Measurements from ENCODE around the gene PDS5A.
"Not testable (repeated sequence)": the region's sequence is repeated elsewhere in the genome, so short reads cannot be mapped to it uniquely, and the experiment has no call there.

Gene PDS5A

GRCh38 chr4:39822662-39823061 is 155.0 kb downstream of the PDS5A start:
- Histone ChIP-seq H3K4me1 (ENCODE audit: control insufficient read depth, insufficient read depth, low read length) (peaks cover 36% of the 10 kb centered on the region), H3K9ac (ENCODE audit: low read length) (no peak overlapping the region), H3K36me3 (ENCODE audit: control insufficient read depth, insufficient read depth, low read length, severe bottlenecking) (peaks cover 19% of the 10 kb centered on the region), H3K9me3 (ENCODE audit: control insufficient read depth, low read length) (no peaks in the 10 kb centered on the region), H3K27me3 (replicated peaks; ENCODE audit: control insufficient read depth, insufficient read depth, low read length) (no peaks in the 10 kb centered on the region), H3K4me3 (ENCODE audit: low read length) (no peak overlapping the region)
- DNase-seq (ENCODE audit: low read depth), result no peak

GRCh38 chr4:39821951-39822350 is 155.8 kb downstream of the PDS5A start:
- Histone ChIP-seq H3K4me1 (ENCODE audit: control insufficient read depth, insufficient read depth, low read length) (peaks cover 36% of the 10 kb centered on the region), H3K4me3 (ENCODE audit: low read length) (no peak overlapping the region), H3K9me3 (ENCODE audit: control insufficient read depth, low read length) (no peaks in the 10 kb centered on the region), H3K27me3 (replicated peaks; ENCODE audit: control insufficient read depth, insufficient read depth, low read length) (no peaks in the 10 kb centered on the region), H3K9ac (ENCODE audit: low read length) (no peak overlapping the region), H3K36me3 (ENCODE audit: control insufficient read depth, insufficient read depth, low read length, severe bottlenecking) (peaks cover 12% of the 10 kb centered on the region)
- no peak for DNase-seq (ENCODE audit: low read depth)

- Histone ChIP-seq H3K9ac (ENCODE audit: low read length) (no peak overlapping the region), H3K36me3 (ENCODE audit: control insufficient read depth, insufficient read depth, low read length, severe bottlenecking) (peaks cover 11% of the 10 kb centered on the region), H3K27me3 (replicated peaks; ENCODE audit: control insufficient read depth, insufficient read depth, low read length) (no peaks in the 10 kb centered on the region), H3K4me1 (ENCODE audit: control insufficient read depth, insufficient read depth, low read length) (peaks cover 25% of the 10 kb centered on the region), H3K4me3 (ENCODE audit: low read length) (no peak overlapping the region), H3K9me3 (ENCODE audit: control insufficient read depth, low read length) (no peaks in the 10 kb centered on the region)
- no peak for DNase-seq (ENCODE audit: low read depth)
Measured at GRCh38 chr4:39820186-39820585, 157.5 kb downstream of the PDS5A start.

- peaks cover 14% of the 10 kb centered on the region for H3K4me1 ChIP-seq (ENCODE audit: control insufficient read depth, insufficient read depth, low read length)
- H3K9me3 ChIP-seq (ENCODE audit: control insufficient read depth, low read length), result no peaks in the 10 kb centered on the region
Measured at GRCh38 chr4:39818646-39819045, 159.1 kb downstream of the PDS5A start.

GRCh38 chr4:39814403-39815185 is 163.1 kb downstream of the PDS5A start:
- no peak for DNase-seq (ENCODE audit: low read depth)
- Histone ChIP-seq H3K4me1 (ENCODE audit: control insufficient read depth, insufficient read depth, low read length) (no peaks in the 10 kb centered on the region), H3K4me3 (ENCODE audit: low read length) (no peak overlapping the region), H3K36me3 (ENCODE audit: control insufficient read depth, insufficient read depth, low read length, severe bottlenecking) (no peaks in the 10 kb centered on the region), H3K9ac (ENCODE audit: low read length) (no peak overlapping the region), H3K9me3 (ENCODE audit: control insufficient read depth, low read length) (no peaks in the 10 kb centered on the region), H3K27me3 (replicated peaks; ENCODE audit: control insufficient read depth, insufficient read depth, low read length) (no peaks in the 10 kb centered on the region)

More at GRCh38 chr4:39818646-39819045, 159.1 kb downstream of the PDS5A start:
- Histone ChIP-seq H3K4me3 (ENCODE audit: low read length) (no peak overlapping the region), H3K36me3 (ENCODE audit: control insufficient read depth, insufficient read depth, low read length, severe bottlenecking) (no peaks in the 10 kb centered on the region), H3K27me3 (replicated peaks; ENCODE audit: control insufficient read depth, insufficient read depth, low read length) (no peaks in the 10 kb centered on the region), H3K9ac (ENCODE audit: low read length) (no peak overlapping the region)
- DNase-seq (ENCODE audit: low read depth), result no peak

GRCh38 chr4:39813761-39814160 is 163.9 kb downstream of the PDS5A start:
- H3K4me1 ChIP-seq (ENCODE audit: control insufficient read depth, insufficient read depth, low read length); H3K9ac ChIP-seq (ENCODE audit: low read length); H3K36me3 ChIP-seq (ENCODE audit: control insufficient read depth, insufficient read depth, low read length, severe bottlenecking); H3K9me3 ChIP-seq (ENCODE audit: control insufficient read depth, low read length); H3K4me3 ChIP-seq (ENCODE audit: low read length); H3K27me3 ChIP-seq (replicated peaks; ENCODE audit: control insufficient read depth, insufficient read depth, low read length); DNase-seq (ENCODE audit: low read depth): not testable (repeated sequence)

- H3K4me1 ChIP-seq (ENCODE audit: control insufficient read depth, insufficient read depth, low read length); H3K9me3 ChIP-seq (ENCODE audit: control insufficient read depth, low read length); H3K9ac ChIP-seq (ENCODE audit: low read length); H3K36me3 ChIP-seq (ENCODE audit: control insufficient read depth, insufficient read depth, low read length, severe bottlenecking); H3K4me3 ChIP-seq (ENCODE audit: low read length); H3K27me3 ChIP-seq (replicated peaks; ENCODE audit: control insufficient read depth, insufficient read depth, low read length); DNase-seq (ENCODE audit: low read depth): not testable (repeated sequence)
Measured at GRCh38 chr4:39813033-39813432, 164.7 kb downstream of the PDS5A start.

- no peaks in the 10 kb centered on the region for H3K9me3 ChIP-seq (ENCODE audit: control insufficient read depth, low read length)
- H3K4me1 ChIP-seq (ENCODE audit: control insufficient read depth, insufficient read depth, low read length), result no peaks in the 10 kb centered on the region
- no peak overlapping the region for H3K9ac ChIP-seq (ENCODE audit: low read length)
- H3K27me3 ChIP-seq (replicated peaks; ENCODE audit: control insufficient read depth, insufficient read depth, low read length), result no peaks in the 10 kb centered on the region
- no peak overlapping the region for H3K4me3 ChIP-seq (ENCODE audit: low read length)
- DNase-seq (ENCODE audit: low read depth), result no peak
- no peaks in the 10 kb centered on the region for H3K36me3 ChIP-seq (ENCODE audit: control insufficient read depth, insufficient read depth, low read length, severe bottlenecking)
Measured at GRCh38 chr4:39812500-39812899, 165.2 kb downstream of the PDS5A start.

- no peak for DNase-seq (ENCODE audit: low read depth)
- Histone ChIP-seq H3K4me1 (ENCODE audit: control insufficient read depth, insufficient read depth, low read length) (no peaks in the 10 kb centered on the region), H3K27me3 (replicated peaks; ENCODE audit: control insufficient read depth, insufficient read depth, low read length) (no peaks in the 10 kb centered on the region), H3K9me3 (ENCODE audit: control insufficient read depth, low read length) (no peaks in the 10 kb centered on the region), H3K36me3 (ENCODE audit: control insufficient read depth, insufficient read depth, low read length, severe bottlenecking) (no peaks in the 10 kb centered on the region), H3K9ac (ENCODE audit: low read length) (no peak overlapping the region), H3K4me3 (ENCODE audit: low read length) (no peak overlapping the region)
Measured at GRCh38 chr4:39808231-39808749, 169.4 kb downstream of the PDS5A start.

- Histone ChIP-seq H3K27me3 (replicated peaks; ENCODE audit: control insufficient read depth, insufficient read depth, low read length) (no peaks in the 10 kb centered on the region), H3K9me3 (ENCODE audit: control insufficient read depth, low read length) (no peaks in the 10 kb centered on the region), H3K4me1 (ENCODE audit: control insufficient read depth, insufficient read depth, low read length) (no peaks in the 10 kb centered on the region), H3K4me3 (ENCODE audit: low read length) (no peak overlapping the region), H3K36me3 (ENCODE audit: control insufficient read depth, insufficient read depth, low read length, severe bottlenecking) (no peaks in the 10 kb centered on the region), H3K9ac (ENCODE audit: low read length) (no peak overlapping the region)
- no peak for DNase-seq (ENCODE audit: low read depth)
Measured at GRCh38 chr4:39802005-39802404, 175.7 kb downstream of the PDS5A start.

- H3K27me3 ChIP-seq (replicated peaks; ENCODE audit: control insufficient read depth, insufficient read depth, low read length); H3K4me1 ChIP-seq (ENCODE audit: control insufficient read depth, insufficient read depth, low read length); H3K36me3 ChIP-seq (ENCODE audit: control insufficient read depth, insufficient read depth, low read length, severe bottlenecking); H3K9ac ChIP-seq (ENCODE audit: low read length); H3K4me3 ChIP-seq (ENCODE audit: low read length); H3K9me3 ChIP-seq (ENCODE audit: control insufficient read depth, low read length); DNase-seq (ENCODE audit: low read depth): not testable (repeated sequence)
Measured at GRCh38 chr4:39792976-39793375, 184.7 kb downstream of the PDS5A start.

GRCh38 chr4:39792529-39792928 is 185.2 kb downstream of the PDS5A start:
- H3K4me3 ChIP-seq (ENCODE audit: low read length), result no peak overlapping the region
- no peak for DNase-seq (ENCODE audit: low read depth)
- no peak overlapping the region for H3K9ac ChIP-seq (ENCODE audit: low read length)
- no peaks in the 10 kb centered on the region for H3K9me3 ChIP-seq (ENCODE audit: control insufficient read depth, low read length)
- no peaks in the 10 kb centered on the region for H3K36me3 ChIP-seq (ENCODE audit: control insufficient read depth, insufficient read depth, low read length, severe bottlenecking)
- H3K4me1 ChIP-seq (ENCODE audit: control insufficient read depth, insufficient read depth, low read length), result no peaks in the 10 kb centered on the region
- no peaks in the 10 kb centered on the region for H3K27me3 ChIP-seq (replicated peaks; ENCODE audit: control insufficient read depth, insufficient read depth, low read length)

Data from adipocyte (in vitro differentiated cells).